Fibroblast of lung (primary cell): ENCODE data around the gene DNMBP.

Experiments used
- CTCF ChIP-seq, 2 donors: IDR thresholded peaks in 1 of 2; conservative IDR thresholded peaks in 1 of 2; 1 replicate in 1 of 2; 2 replicates in 1 of 2; pipeline ENCODE4 v1.5.1; 2011 to 2012; ENCODE audit warnings: low read length in 2 of 2, control low read depth in 1 of 2, inconsistent platforms in 1 of 2, low read depth in 1 of 2, mild to moderate bottlenecking in 1 of 2
- EZH2 ChIP-seq: IDR thresholded peaks from 2 replicates; pipeline ENCODE4 v1.5.1; 2012; ENCODE audit warnings: low read length, control low read depth, mild to moderate bottlenecking; ENCODE audit errors: missing control alignments

- TF ChIP-seq CTCF (conservative IDR thresholded peaks at IDR 0.05 in 1 of 2, IDR thresholded peaks at IDR 0.05 in 1 of 2; ENCODE audit: low read depth in 1 of 2, low read length in 2 of 2), result no peak
- no peak for TF ChIP-seq EZH2
Measured at GRCh38 chr10:100007231-100008141, 2.3 kb downstream of the DNMBP start.
